Astrocyte (in vitro differentiated cells and primary cell): ENCODE data around the gene KCNC1. TPM values are rescaled to one million over a fixed set of nuclear protein-coding genes. Genes with fewer than 3 reads are reported as not detected.

Experiments
- DNase-seq: peaks from one replicate; pipeline ENCODE4 v3.0.0-alpha.2; 2010; ENCODE audit warnings: low read depth
- FAIRE-seq: peaks from 2 replicates; lab custom pipeline; 2011; peaks lifted over from hg19 to GRCh38; lab: Jason Lieb, UNC
- H2AFZ ChIP-seq: 2 replicates; pipeline ENCODE4 v1.6.0; 2012; ENCODE audit warnings: low read depth, low read length, inconsistent platforms
- H3K27ac ChIP-seq: 2 replicates; pipeline ENCODE4 v1.5.1; 2011; ENCODE audit warnings: low read depth, low read length, inconsistent platforms
- H3K27me3 ChIP-seq: 2 replicates; pipeline ENCODE4 v1.6.0; 2011; ENCODE audit warnings: low read length, inconsistent platforms; ENCODE audit not compliant: insufficient read depth
- H3K36me3 ChIP-seq: 2 replicates; pipeline ENCODE4 v1.5.1; 2011; ENCODE audit warnings: low read length, inconsistent platforms; ENCODE audit not compliant: insufficient read depth
- H3K4me1 ChIP-seq: 2 replicates; pipeline ENCODE4 v1.5.1; 2011; ENCODE audit warnings: low read length, inconsistent platforms; ENCODE audit not compliant: insufficient read depth
- H3K4me2 ChIP-seq: 2 replicates; pipeline ENCODE4 v1.6.0; 2012; ENCODE audit warnings: low read length, inconsistent platforms
- H3K4me3 ChIP-seq: 2 replicates; pipeline ENCODE4 v1.5.1; 2011; ENCODE audit warnings: low read depth, mild to moderate bottlenecking, low read length, inconsistent platforms; ENCODE audit not compliant: insufficient read depth
- H3K79me2 ChIP-seq: 2 replicates; pipeline ENCODE4 v1.6.0; 2012; ENCODE audit warnings: mild to moderate bottlenecking, low read length, inconsistent platforms; ENCODE audit not compliant: insufficient read depth
- H3K9ac ChIP-seq: 2 replicates; pipeline ENCODE4 v1.6.0; 2012; ENCODE audit warnings: mild to moderate bottlenecking, low read length, inconsistent platforms
- H3K9me3 ChIP-seq: 2 replicates; pipeline ENCODE4 v1.5.1; 2012; ENCODE audit warnings: low read depth, mild to moderate bottlenecking, low read length, inconsistent platforms; ENCODE audit not compliant: insufficient read depth
- H4K20me1 ChIP-seq: 2 replicates; pipeline ENCODE4 v1.6.0; 2012; ENCODE audit warnings: low read length, inconsistent platforms; ENCODE audit not compliant: insufficient read depth
- H3K27ac Mint-ChIP-seq: one replicate; pipeline ENCODE4 v1.8.0; 2021; ENCODE audit warnings: mild to moderate bottlenecking, mixed read lengths; ENCODE audit not compliant: unreplicated experiment
- H3K27me3 Mint-ChIP-seq: one replicate; pipeline ENCODE4 v1.8.0; 2021; ENCODE audit warnings: low read depth, mixed read lengths; ENCODE audit not compliant: unreplicated experiment
- H3K36me3 Mint-ChIP-seq: one replicate; pipeline ENCODE4 v1.8.0; 2021; ENCODE audit warnings: low read depth, mixed read lengths; ENCODE audit not compliant: unreplicated experiment
- H3K4me1 Mint-ChIP-seq: one replicate; pipeline ENCODE4 v1.8.0; 2021; ENCODE audit warnings: low read depth, mixed read lengths; ENCODE audit not compliant: unreplicated experiment
- H3K4me3 Mint-ChIP-seq: one replicate; pipeline ENCODE4 v1.8.0; 2021; ENCODE audit warnings: mild to moderate bottlenecking, moderate library complexity, mixed read lengths; ENCODE audit not compliant: unreplicated experiment
- H3K9me3 Mint-ChIP-seq: one replicate; pipeline ENCODE4 v1.8.0; 2021; ENCODE audit warnings: mild to moderate bottlenecking, mixed read lengths; ENCODE audit not compliant: unreplicated experiment
- EZH2 ChIP-seq: IDR thresholded peaks from 2 replicates; pipeline ENCODE4 v1.6.1; 2012; ENCODE audit warnings: mild to moderate bottlenecking, low read length, inconsistent platforms; ENCODE audit not compliant: insufficient read depth
- total RNA-seq: library from RNA; stranded (reverse); gene quantifications from 2 replicates; pipeline ENCODE4 v1.2.1, GENCODE V29; 2021
- TF ChIP-seq, protein P1 (sequence below): IDR thresholded peaks from 2 replicates; pipeline ENCODE4 v1.5.1; 2011; ENCODE audit warnings: low read depth, mild to moderate bottlenecking, inconsistent platforms, low read length, moderate library complexity; ENCODE audit not compliant: insufficient read depth

The KCNC1 gene
- total RNA-seq, 1 donor from 2014 or later: 0.05 TPM

DNA sequence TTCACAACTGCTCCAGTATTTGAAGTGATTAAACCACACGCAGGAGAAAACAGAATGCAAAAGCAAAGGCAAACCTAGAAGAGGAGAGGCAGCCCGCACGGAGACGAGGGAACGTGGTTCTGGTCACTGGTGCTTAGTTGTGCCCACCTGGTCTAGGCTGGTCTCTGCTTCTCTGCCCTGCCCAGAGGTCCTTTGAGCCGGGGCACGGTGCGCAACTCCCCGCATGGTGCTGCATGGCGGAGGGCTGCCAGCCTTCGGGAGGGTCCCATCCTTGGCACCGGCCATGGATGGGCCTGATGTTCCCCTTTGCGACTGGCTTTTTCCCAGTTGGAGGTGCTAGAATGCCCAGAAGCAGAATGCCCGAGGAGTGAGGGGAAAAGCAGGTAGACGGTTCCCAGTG, 46.1 kb downstream of the KCNC1 start:
- no peaks in the 10 kb centered on the region for H4K20me1 ChIP-seq
- no peaks in the 10 kb centered on the region for H3K27me3 ChIP-seq
- H3K4me3 Mint-ChIP-seq: no peak overlapping the region
- no peaks in the 10 kb centered on the region for H3K9me3 ChIP-seq
- DNase-seq (no peak), FAIRE-seq (no peak)
- no peak overlapping the region for H2AFZ ChIP-seq
- peaks cover 2% of the 10 kb centered on the region for H3K9me3 Mint-ChIP-seq
- H3K9ac ChIP-seq: no peak overlapping the region
- H3K4me3 ChIP-seq: no peak overlapping the region
- H3K27me3 Mint-ChIP-seq: peaks cover 38% of the 10 kb centered on the region
- H3K36me3 Mint-ChIP-seq: no peaks in the 10 kb centered on the region
- H3K79me2 ChIP-seq: no peaks in the 10 kb centered on the region
- H3K4me2 ChIP-seq: no peak overlapping the region
- no peaks in the 10 kb centered on the region for H3K4me1 Mint-ChIP-seq
- TF ChIP-seq, protein P1, sequence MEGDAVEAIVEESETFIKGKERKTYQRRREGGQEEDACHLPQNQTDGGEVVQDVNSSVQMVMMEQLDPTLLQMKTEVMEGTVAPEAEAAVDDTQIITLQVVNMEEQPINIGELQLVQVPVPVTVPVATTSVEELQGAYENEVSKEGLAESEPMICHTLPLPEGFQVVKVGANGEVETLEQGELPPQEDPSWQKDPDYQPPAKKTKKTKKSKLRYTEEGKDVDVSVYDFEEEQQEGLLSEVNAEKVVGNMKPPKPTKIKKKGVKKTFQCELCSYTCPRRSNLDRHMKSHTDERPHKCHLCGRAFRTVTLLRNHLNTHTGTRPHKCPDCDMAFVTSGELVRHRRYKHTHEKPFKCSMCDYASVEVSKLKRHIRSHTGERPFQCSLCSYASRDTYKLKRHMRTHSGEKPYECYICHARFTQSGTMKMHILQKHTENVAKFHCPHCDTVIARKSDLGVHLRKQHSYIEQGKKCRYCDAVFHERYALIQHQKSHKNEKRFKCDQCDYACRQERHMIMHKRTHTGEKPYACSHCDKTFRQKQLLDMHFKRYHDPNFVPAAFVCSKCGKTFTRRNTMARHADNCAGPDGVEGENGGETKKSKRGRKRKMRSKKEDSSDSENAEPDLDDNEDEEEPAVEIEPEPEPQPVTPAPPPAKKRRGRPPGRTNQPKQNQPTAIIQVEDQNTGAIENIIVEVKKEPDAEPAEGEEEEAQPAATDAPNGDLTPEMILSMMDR: no peak
- no peak for TF ChIP-seq EZH2
- no peaks in the 10 kb centered on the region for H3K4me1 ChIP-seq
- H3K27ac ChIP-seq: no peak overlapping the region
- no peaks in the 10 kb centered on the region for H3K36me3 ChIP-seq
- no peak overlapping the region for H3K27ac Mint-ChIP-seq

DNA sequence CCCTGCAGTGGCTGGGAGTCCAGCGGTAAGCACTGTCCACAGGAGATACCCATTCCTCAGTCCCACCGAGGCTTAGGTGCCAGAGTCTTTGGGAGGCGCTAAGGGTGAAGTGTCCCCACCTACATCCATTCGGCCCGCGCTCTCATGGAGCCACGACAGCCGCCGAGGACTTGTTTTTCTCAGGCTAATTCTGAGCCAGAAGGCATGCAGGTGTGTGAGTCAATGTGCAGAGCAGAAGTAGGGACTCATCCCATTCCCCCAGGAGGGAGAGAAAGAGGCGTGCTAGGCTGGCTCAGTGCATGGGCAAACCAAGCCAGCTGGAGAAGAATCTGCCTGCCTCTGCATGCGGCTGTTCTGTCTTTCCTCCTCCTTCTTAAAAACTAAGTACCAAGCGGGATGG, 46.6 kb downstream of the KCNC1 start:
- no peaks in the 10 kb centered on the region for H3K36me3 ChIP-seq
- peaks cover 1% of the 10 kb centered on the region for H3K36me3 Mint-ChIP-seq
- no peaks in the 10 kb centered on the region for H3K4me1 ChIP-seq
- no peak overlapping the region for H2AFZ ChIP-seq
- H3K27ac Mint-ChIP-seq: no peak overlapping the region
- no peaks in the 10 kb centered on the region for H3K27me3 ChIP-seq
- H4K20me1 ChIP-seq: no peaks in the 10 kb centered on the region
- no peaks in the 10 kb centered on the region for H3K4me1 Mint-ChIP-seq
- no peak overlapping the region for H3K4me3 ChIP-seq
- no peak overlapping the region for H3K4me3 Mint-ChIP-seq
- no peak for FAIRE-seq
- TF ChIP-seq, protein P1: no peak
- no peak for TF ChIP-seq EZH2
- no peak overlapping the region for H3K9ac ChIP-seq
- no peak overlapping the region for H3K4me2 ChIP-seq
- no peaks in the 10 kb centered on the region for H3K9me3 ChIP-seq
- H3K79me2 ChIP-seq: no peaks in the 10 kb centered on the region
- no peak overlapping the region for H3K27ac ChIP-seq
- peaks cover 2% of the 10 kb centered on the region for H3K9me3 Mint-ChIP-seq
- peaks cover 35% of the 10 kb centered on the region for H3K27me3 Mint-ChIP-seq
- DNase-seq: no peak

DNA sequence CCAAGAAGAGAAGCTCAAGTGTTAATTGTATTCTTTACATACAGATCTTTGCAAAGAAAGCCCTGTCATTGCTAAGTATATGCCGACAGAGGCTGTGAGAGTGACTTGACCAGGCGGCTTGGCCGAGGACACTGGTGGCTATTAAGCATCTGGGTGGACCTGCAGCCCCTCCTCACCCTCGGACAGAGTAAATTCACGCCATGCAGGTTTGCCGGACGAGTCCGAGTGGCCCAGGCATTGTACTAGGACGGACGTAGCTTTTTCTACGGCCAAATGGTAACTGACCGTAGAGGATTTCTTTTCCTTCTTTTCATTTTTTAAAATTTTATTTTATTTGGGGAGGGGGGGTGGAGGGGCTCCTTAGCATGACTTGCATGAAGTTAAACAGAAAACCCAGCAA, 47.0 kb downstream of the KCNC1 start:
- Mint-ChIP-seq H3K27ac (no peak overlapping the region), H3K4me3 (no peak overlapping the region), H3K27me3 (peaks cover 33% of the 10 kb centered on the region), H3K36me3 (peaks cover 2% of the 10 kb centered on the region), H3K4me1 (no peaks in the 10 kb centered on the region), H3K9me3 (peaks cover 2% of the 10 kb centered on the region)
- no peaks in the 10 kb centered on the region for H3K27me3 ChIP-seq
- no peak overlapping the region for H3K4me3 ChIP-seq
- H3K36me3 ChIP-seq: no peaks in the 10 kb centered on the region
- no peaks in the 10 kb centered on the region for H3K9me3 ChIP-seq
- FAIRE-seq (no peak), DNase-seq (no peak)
- no peak overlapping the region for H3K27ac ChIP-seq
- no peak overlapping the region for H3K4me2 ChIP-seq
- no peaks in the 10 kb centered on the region for H4K20me1 ChIP-seq
- H3K4me1 ChIP-seq: peaks cover 4% of the 10 kb centered on the region
- TF ChIP-seq EZH2: no peak
- TF ChIP-seq, protein P1: no peak
- H3K9ac ChIP-seq: no peak overlapping the region
- H2AFZ ChIP-seq: no peak overlapping the region
- H3K79me2 ChIP-seq: no peaks in the 10 kb centered on the region
